H1 (cell line): ENCODE data around the gene MRFAP1L1. TPM values are rescaled to one million over a fixed set of nuclear protein-coding genes. Genes with fewer than 3 reads are reported as not detected.

Source experiments
- EP300 ChIP-seq, 2 experiments: IDR thresholded peaks; 1 replicate in 1 of 2; 2 replicates in 1 of 2; pipeline ENCODE4 v1.6.1; 2011 to 2012; ENCODE audit warnings: low read depth in 2 of 2, low read length in 2 of 2, mild to moderate bottlenecking in 2 of 2, borderline replicate concordance in 1 of 2, inconsistent platforms in 1 of 2, moderate library complexity in 1 of 2
- HDAC2 ChIP-seq, 2 experiments: fragments of 300-600 bp in 1 of 2; sonication (generic) in 1 of 2; IDR thresholded peaks; 2 replicates each; pipeline ENCODE4 v1.6.1; 2011 to 2012; ENCODE audit warnings: low read depth in 2 of 2, low read length in 2 of 2, mild to moderate bottlenecking in 2 of 2, moderate library complexity in 2 of 2, borderline replicate concordance in 1 of 2, inconsistent platforms in 1 of 2
- HDAC6 ChIP-seq: IDR thresholded peaks from one replicate; pipeline ENCODE4 v1.7.1; 2012; ENCODE audit warnings: low read depth, mild to moderate bottlenecking, inconsistent platforms, low read length, moderate library complexity
- KDM4A ChIP-seq: IDR thresholded peaks from one replicate; pipeline ENCODE4 v1.7.1; 2012; ENCODE audit warnings: low read depth, mild to moderate bottlenecking, moderate library complexity, low read length, inconsistent platforms; ENCODE audit not compliant: severe bottlenecking
- MAFK ChIP-seq: IDR thresholded peaks from 2 replicates; pipeline ENCODE4 v1.6.1; 2012; ENCODE audit warnings: low read depth, mild to moderate bottlenecking, improper control_type of control experiment, low read length
- polyA plus RNA-seq, 7 experiments: library from polyadenylated mRNA; depleted of rRNA in 3 of 7; stranded (reverse) in 5 of 7; unstranded in 2 of 7; fragments of >200 nt in 5 of 7; fragments of 200-250 nt in 2 of 7; gene quantifications; 1 replicate in 5 of 7; 2 replicates in 1 of 7; 4 replicates in 1 of 7; pipeline versions ENCODE4 v1.2.1 to v1.2.3, GENCODE V29; 2011 to 2013; ENCODE audit warnings: missing spikeins in 2 of 7, mixed read lengths in 2 of 7
- total RNA-seq: library from RNA; stranded (reverse); fragmentation: NEBNext Ultra II Directional; extraction: Animal tissue kit (Norgen Biotek cat#: 25700); gene quantifications from 2 replicates; pipeline ENCODE4 v1.2.1, GENCODE V29; 2021
- TF ChIP-seq, protein P1 (sequence below): fragments of 300-600 bp; sonication (generic); IDR thresholded peaks from 2 replicates; pipeline ENCODE4 v1.7.1; 2012; ENCODE audit warnings: low read length, moderate library complexity, mild to moderate bottlenecking, inconsistent platforms; ENCODE audit not compliant: insufficient replicate concordance
- TF ChIP-seq, protein P2 (sequence below): IDR thresholded peaks from 2 replicates; pipeline ENCODE4 v1.6.1; 2012; ENCODE audit warnings: inconsistent platforms

MRFAP1L1 gene
- total and polyA plus RNA-seq, 2 of the 8 experiments (the other 6 are each of a cell fraction or from before 2014, with no cell fraction given) = 26.8 to 54.3 TPM

DNA sequence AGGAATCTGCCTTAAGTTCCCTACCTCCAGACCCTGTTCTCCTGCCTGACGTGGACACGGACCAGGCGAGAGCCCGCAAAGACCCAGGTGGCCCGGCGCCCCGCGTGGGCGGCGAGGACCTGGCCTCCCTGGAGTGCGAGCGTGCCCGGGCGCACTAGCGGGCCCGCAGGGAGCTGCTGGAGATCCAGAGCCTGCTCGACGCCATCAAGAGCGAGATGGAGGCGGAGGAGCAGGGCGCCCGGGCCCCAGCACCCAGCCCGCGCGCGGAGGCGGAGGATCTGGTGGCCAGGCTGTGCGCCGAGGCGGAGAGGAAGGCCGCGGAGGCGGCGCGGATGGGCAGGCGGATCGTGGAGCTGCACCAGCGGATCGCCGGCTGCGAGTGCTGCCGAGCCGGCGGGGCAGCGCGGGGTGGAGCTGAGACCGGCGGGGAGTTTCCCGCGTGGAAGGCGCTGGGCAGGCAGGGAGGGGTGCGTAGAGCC, 51.0 kb downstream of the MRFAP1L1 start (continued):
- no peak; a peak in 2 of 4 replicates for TF ChIP-seq HDAC2 (IDR thresholded peaks at IDR 0.05; ENCODE audit: borderline replicate concordance in 1 of 2, low read depth in 2 of 2, low read length in 2 of 2)
- no peak for TF ChIP-seq MAFK
- no peak for TF ChIP-seq HDAC6
- TF ChIP-seq, protein P1, sequence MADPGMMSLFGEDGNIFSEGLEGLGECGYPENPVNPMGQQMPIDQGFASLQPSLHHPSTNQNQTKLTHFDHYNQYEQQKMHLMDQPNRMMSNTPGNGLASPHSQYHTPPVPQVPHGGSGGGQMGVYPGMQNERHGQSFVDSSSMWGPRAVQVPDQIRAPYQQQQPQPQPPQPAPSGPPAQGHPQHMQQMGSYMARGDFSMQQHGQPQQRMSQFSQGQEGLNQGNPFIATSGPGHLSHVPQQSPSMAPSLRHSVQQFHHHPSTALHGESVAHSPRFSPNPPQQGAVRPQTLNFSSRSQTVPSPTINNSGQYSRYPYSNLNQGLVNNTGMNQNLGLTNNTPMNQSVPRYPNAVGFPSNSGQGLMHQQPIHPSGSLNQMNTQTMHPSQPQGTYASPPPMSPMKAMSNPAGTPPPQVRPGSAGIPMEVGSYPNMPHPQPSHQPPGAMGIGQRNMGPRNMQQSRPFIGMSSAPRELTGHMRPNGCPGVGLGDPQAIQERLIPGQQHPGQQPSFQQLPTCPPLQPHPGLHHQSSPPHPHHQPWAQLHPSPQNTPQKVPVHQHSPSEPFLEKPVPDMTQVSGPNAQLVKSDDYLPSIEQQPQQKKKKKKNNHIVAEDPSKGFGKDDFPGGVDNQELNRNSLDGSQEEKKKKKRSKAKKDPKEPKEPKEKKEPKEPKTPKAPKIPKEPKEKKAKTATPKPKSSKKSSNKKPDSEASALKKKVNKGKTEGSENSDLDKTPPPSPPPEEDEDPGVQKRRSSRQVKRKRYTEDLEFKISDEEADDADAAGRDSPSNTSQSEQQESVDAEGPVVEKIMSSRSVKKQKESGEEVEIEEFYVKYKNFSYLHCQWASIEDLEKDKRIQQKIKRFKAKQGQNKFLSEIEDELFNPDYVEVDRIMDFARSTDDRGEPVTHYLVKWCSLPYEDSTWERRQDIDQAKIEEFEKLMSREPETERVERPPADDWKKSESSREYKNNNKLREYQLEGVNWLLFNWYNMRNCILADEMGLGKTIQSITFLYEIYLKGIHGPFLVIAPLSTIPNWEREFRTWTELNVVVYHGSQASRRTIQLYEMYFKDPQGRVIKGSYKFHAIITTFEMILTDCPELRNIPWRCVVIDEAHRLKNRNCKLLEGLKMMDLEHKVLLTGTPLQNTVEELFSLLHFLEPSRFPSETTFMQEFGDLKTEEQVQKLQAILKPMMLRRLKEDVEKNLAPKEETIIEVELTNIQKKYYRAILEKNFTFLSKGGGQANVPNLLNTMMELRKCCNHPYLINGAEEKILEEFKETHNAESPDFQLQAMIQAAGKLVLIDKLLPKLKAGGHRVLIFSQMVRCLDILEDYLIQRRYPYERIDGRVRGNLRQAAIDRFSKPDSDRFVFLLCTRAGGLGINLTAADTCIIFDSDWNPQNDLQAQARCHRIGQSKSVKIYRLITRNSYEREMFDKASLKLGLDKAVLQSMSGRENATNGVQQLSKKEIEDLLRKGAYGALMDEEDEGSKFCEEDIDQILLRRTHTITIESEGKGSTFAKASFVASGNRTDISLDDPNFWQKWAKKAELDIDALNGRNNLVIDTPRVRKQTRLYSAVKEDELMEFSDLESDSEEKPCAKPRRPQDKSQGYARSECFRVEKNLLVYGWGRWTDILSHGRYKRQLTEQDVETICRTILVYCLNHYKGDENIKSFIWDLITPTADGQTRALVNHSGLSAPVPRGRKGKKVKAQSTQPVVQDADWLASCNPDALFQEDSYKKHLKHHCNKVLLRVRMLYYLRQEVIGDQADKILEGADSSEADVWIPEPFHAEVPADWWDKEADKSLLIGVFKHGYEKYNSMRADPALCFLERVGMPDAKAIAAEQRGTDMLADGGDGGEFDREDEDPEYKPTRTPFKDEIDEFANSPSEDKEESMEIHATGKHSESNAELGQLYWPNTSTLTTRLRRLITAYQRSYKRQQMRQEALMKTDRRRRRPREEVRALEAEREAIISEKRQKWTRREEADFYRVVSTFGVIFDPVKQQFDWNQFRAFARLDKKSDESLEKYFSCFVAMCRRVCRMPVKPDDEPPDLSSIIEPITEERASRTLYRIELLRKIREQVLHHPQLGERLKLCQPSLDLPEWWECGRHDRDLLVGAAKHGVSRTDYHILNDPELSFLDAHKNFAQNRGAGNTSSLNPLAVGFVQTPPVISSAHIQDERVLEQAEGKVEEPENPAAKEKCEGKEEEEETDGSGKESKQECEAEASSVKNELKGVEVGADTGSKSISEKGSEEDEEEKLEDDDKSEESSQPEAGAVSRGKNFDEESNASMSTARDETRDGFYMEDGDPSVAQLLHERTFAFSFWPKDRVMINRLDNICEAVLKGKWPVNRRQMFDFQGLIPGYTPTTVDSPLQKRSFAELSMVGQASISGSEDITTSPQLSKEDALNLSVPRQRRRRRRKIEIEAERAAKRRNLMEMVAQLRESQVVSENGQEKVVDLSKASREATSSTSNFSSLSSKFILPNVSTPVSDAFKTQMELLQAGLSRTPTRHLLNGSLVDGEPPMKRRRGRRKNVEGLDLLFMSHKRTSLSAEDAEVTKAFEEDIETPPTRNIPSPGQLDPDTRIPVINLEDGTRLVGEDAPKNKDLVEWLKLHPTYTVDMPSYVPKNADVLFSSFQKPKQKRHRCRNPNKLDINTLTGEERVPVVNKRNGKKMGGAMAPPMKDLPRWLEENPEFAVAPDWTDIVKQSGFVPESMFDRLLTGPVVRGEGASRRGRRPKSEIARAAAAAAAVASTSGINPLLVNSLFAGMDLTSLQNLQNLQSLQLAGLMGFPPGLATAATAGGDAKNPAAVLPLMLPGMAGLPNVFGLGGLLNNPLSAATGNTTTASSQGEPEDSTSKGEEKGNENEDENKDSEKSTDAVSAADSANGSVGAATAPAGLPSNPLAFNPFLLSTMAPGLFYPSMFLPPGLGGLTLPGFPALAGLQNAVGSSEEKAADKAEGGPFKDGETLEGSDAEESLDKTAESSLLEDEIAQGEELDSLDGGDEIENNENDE = no peak
- TF ChIP-seq EP300 (IDR thresholded peaks at IDR 0.05; ENCODE audit: borderline replicate concordance in 1 of 2, low read depth in 2 of 2, low read length in 2 of 2) = no peak
- TF ChIP-seq KDM4A = peak; percentile 61
- TF ChIP-seq, protein P2, sequence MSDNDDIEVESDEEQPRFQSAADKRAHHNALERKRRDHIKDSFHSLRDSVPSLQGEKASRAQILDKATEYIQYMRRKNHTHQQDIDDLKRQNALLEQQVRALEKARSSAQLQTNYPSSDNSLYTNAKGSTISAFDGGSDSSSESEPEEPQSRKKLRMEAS = peak; percentile 82
